Spinal cord (tissue), 10 donors: ENCODE measurements around the gene POLD2. TPM values are rescaled to one million over a fixed set of nuclear protein-coding genes. Genes with fewer than 3 reads are reported as not detected.
A peak's percentile ranks its signal among the peaks of the same experiment; 100 is the strongest.

Experiments
- DNase-seq, 6 donors: peaks; one replicate each; pipeline versions ENCODE4 v3.0.0 to v3.0.0-alpha.2; 2013 to 2015; ENCODE audit warnings: low spot score in 6 of 6, low read depth in 4 of 6
- H3K27ac ChIP-seq: one replicate; pipeline ENCODE4 v1.5.1; 2013; ENCODE audit warnings: low read depth, low read length, control low read depth
- H3K27me3 ChIP-seq: one replicate; pipeline ENCODE4 v1.6.1; 2013; ENCODE audit warnings: low read length; ENCODE audit not compliant: control insufficient read depth, insufficient read depth
- H3K36me3 ChIP-seq: one replicate; pipeline ENCODE4 v1.6.1; 2013; ENCODE audit warnings: low read length; ENCODE audit not compliant: control insufficient read depth, insufficient read depth
- H3K4me1 ChIP-seq: one replicate; pipeline ENCODE4 v1.6.1; 2013; ENCODE audit warnings: low read length; ENCODE audit not compliant: control insufficient read depth, insufficient read depth
- H3K4me3 ChIP-seq: one replicate; pipeline ENCODE4 v1.5.1; 2013; ENCODE audit warnings: low read depth, low read length, control low read depth
- H3K9me3 ChIP-seq: one replicate; pipeline ENCODE4 v1.6.1; 2013; ENCODE audit warnings: low read length; ENCODE audit not compliant: control insufficient read depth, insufficient read depth
- WGBS: methylation state at CpG from one replicate; pipeline ENCODE4 v1.1.5; 2013; ENCODE audit warnings: missing lambda C conversion rate; ENCODE audit not compliant: insufficient coverage; 5-methylcytosine and 5-hydroxymethylcytosine counted together
- polyA plus RNA-seq, 2 donors: library from polyadenylated mRNA; unstranded; fragments of 120-200 nt; gene quantifications; one replicate each; pipeline ENCODE4 v1.2.1, GENCODE V29; 2013; ENCODE audit not compliant: insufficient read length in 2 of 2
- total RNA-seq, 2 donors: library from RNA; depleted of rRNA in 1 of 2; stranded (reverse); fragments of 120-200 nt in 1 of 2; fragments of >200 nt in 1 of 2; gene quantifications; one replicate each; pipeline versions ENCODE4 v1.2.3 to v1.2.4, GENCODE V29; 2013 to 2014
- donor health status: healthy.

The POLD2 gene
- total and polyA plus RNA-seq, 4 donors, result 40.7 to 115 (median 100) TPM

GRCh38 chr7:44083796-44084195 is 39.6 kb downstream of the POLD2 start:
- DNase-seq, result no peak
- peaks cover 34% of the 10 kb centered on the region for H3K4me1 ChIP-seq
- H3K9me3 ChIP-seq, result no peaks in the 10 kb centered on the region
- H3K27me3 ChIP-seq, result no peaks in the 10 kb centered on the region
- H3K4me3 ChIP-seq, result no peak overlapping the region
- peak overlapping the region; percentile 57 for H3K27ac ChIP-seq
- 97% methylated on average over 2 of the region's 3 CpGs for WGBS
- peaks cover 21% of the 10 kb centered on the region for H3K36me3 ChIP-seq

GRCh38 chr7:44082541-44083207 is 40.7 kb downstream of the POLD2 start:
- DNase-seq, result peak; percentile 74 to 99 (median 94)
- Histone ChIP-seq H3K36me3 (peaks cover 33% of the 10 kb centered on the region), H3K4me1 (peaks cover 23% of the 10 kb centered on the region), H3K27ac (peak overlapping the region; percentile 64), H3K9me3 (no peaks in the 10 kb centered on the region), H3K27me3 (no peaks in the 10 kb centered on the region), H3K4me3 (peak overlapping the region; percentile 74)
- under 1% methylated on average over 49 of the region's 54 CpGs for WGBS

GRCh38 chr7:44081266-44081748 is 42.0 kb downstream of the POLD2 start:
- no peaks in the 10 kb centered on the region for H3K9me3 ChIP-seq
- H3K4me3 ChIP-seq, result no peak overlapping the region
- H3K27me3 ChIP-seq, result no peaks in the 10 kb centered on the region
- DNase-seq, result no peak
- WGBS, result 73% methylated on average over 3 of the region's 9 CpGs
- peaks cover 22% of the 10 kb centered on the region for H3K4me1 ChIP-seq
- peaks cover 46% of the 10 kb centered on the region for H3K36me3 ChIP-seq
- H3K27ac ChIP-seq, result no peak overlapping the region

DNA sequence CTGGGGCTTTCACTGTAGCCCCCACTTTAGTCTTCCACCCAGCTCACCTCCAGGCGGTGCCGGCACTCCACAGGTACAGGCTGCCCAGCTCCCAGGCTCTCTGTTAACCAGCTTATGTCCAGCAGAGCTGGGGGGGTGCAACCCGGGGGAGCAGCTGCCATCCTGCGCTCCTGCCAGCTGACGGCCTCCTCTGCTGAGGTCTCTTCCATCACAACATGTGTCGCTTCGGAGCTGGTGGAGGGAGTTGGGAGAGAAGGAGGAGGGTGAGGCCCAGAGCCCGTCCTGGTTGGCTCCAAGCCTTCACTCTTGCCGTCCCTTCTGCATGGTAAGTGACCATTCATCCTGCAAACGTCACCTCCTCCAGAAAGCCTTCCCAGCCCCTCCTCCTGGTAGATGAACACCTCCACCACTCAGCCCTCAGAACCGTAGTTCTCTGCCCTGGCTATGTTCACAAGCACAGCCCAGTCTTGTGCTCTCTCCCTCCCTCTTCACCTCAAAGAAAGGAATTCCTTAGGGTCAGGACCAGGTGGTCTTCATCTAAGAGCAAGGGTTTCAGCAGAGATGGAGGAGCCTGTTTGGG is 42.6 kb downstream of the POLD2 start:
- 76% methylated on average over 6 of the region's 11 CpGs for WGBS

GRCh38 chr7:44080118-44080517 is 43.2 kb downstream of the POLD2 start:
- Histone ChIP-seq H3K36me3 (peaks cover 58% of the 10 kb centered on the region), H3K27ac (no peak overlapping the region), H3K4me3 (no peak overlapping the region), H3K27me3 (no peaks in the 10 kb centered on the region), H3K4me1 (peaks cover 22% of the 10 kb centered on the region), H3K9me3 (no peaks in the 10 kb centered on the region)
- DNase-seq, result no peak
- 100% methylated on average over 4 of the region's 5 CpGs for WGBS

More for the DNA sequence above, 42.6 kb downstream of the POLD2 start:
- Histone ChIP-seq H3K27me3 (no peaks in the 10 kb centered on the region), H3K4me3 (no peak overlapping the region), H3K9me3 (no peaks in the 10 kb centered on the region), H3K36me3 (peaks cover 52% of the 10 kb centered on the region), H3K4me1 (peaks cover 22% of the 10 kb centered on the region), H3K27ac (no peak overlapping the region)
- no peak for DNase-seq

- no peak overlapping the region for H3K27ac ChIP-seq
- H3K9me3 ChIP-seq, result no peaks in the 10 kb centered on the region
- no peaks in the 10 kb centered on the region for H3K27me3 ChIP-seq
- H3K4me3 ChIP-seq, result no peak overlapping the region
- H3K4me1 ChIP-seq, result peaks cover 22% of the 10 kb centered on the region
- 94% methylated on average over 8 of the region's 11 CpGs for whole genome bisulfite sequencing
- peaks cover 63% of the 10 kb centered on the region for H3K36me3 ChIP-seq
- no peak for DNase-seq
These were observed 43.9 kb downstream of the POLD2 start for GRCh38 chr7:44079331-44080021.

- WGBS, result 100% methylated on average over 3 of the region's 8 CpGs
- peaks cover 23% of the 10 kb centered on the region for H3K4me1 ChIP-seq
- H3K9me3 ChIP-seq, result no peaks in the 10 kb centered on the region
- H3K4me3 ChIP-seq, result no peak overlapping the region
- H3K27me3 ChIP-seq, result no peaks in the 10 kb centered on the region
- peaks cover 72% of the 10 kb centered on the region for H3K36me3 ChIP-seq
- DNase-seq, result no peak
- H3K27ac ChIP-seq, result no peak overlapping the region
These were observed 44.8 kb downstream of the POLD2 start for GRCh38 chr7:44078521-44078920.

- WGBS, result 87% methylated on average over 5 of the region's 5 CpGs
- H3K36me3 ChIP-seq, result peaks cover 81% of the 10 kb centered on the region
- H3K27me3 ChIP-seq, result no peaks in the 10 kb centered on the region
- DNase-seq, result no peak
- H3K27ac ChIP-seq, result no peak overlapping the region
- H3K4me3 ChIP-seq, result no peak overlapping the region
- H3K4me1 ChIP-seq, result peaks cover 30% of the 10 kb centered on the region
- H3K9me3 ChIP-seq, result no peaks in the 10 kb centered on the region
These were observed 45.7 kb downstream of the POLD2 start for GRCh38 chr7:44077681-44078091.

DNA sequence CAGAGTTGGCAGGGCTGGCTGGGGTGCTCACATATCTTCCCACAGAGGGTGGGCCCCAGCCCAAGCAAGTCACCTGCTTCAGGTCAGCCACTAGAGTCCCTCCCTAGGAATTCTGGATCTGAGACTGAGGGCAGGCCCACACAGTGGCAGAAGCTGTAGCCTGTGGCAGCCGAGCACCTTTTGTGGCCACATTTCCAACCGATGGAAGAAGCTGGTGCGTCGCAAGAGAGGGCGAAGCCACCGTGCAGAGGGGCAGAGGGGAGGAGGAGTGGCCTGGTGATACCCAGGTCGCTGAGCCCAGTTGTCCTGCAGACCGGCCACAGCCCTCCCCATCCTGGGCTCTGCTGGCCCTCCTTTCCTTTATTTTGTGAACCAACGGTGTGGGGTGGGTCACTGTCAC is 46.3 kb downstream of the POLD2 start:
- DNase-seq, result no peak
- peaks cover 36% of the 10 kb centered on the region for H3K4me1 ChIP-seq
- no peak overlapping the region for H3K4me3 ChIP-seq
- peaks cover 85% of the 10 kb centered on the region for H3K36me3 ChIP-seq
- no peak overlapping the region for H3K27ac ChIP-seq
- no peaks in the 10 kb centered on the region for H3K27me3 ChIP-seq
- no peaks in the 10 kb centered on the region for H3K9me3 ChIP-seq
- 90% methylated on average over 9 of the region's 9 CpGs for WGBS
